GM18526 (cell line): ENCODE measurements around the gene NFE2L2.

ENCODE experiments used
- POLR2A ChIP-seq: IDR thresholded peaks from 3 replicates; pipeline ENCODE4 v1.6.1; 2011; ENCODE audit not compliant: insufficient read length; ENCODE audit errors: extremely low read depth

Gene NFE2L2

DNA sequence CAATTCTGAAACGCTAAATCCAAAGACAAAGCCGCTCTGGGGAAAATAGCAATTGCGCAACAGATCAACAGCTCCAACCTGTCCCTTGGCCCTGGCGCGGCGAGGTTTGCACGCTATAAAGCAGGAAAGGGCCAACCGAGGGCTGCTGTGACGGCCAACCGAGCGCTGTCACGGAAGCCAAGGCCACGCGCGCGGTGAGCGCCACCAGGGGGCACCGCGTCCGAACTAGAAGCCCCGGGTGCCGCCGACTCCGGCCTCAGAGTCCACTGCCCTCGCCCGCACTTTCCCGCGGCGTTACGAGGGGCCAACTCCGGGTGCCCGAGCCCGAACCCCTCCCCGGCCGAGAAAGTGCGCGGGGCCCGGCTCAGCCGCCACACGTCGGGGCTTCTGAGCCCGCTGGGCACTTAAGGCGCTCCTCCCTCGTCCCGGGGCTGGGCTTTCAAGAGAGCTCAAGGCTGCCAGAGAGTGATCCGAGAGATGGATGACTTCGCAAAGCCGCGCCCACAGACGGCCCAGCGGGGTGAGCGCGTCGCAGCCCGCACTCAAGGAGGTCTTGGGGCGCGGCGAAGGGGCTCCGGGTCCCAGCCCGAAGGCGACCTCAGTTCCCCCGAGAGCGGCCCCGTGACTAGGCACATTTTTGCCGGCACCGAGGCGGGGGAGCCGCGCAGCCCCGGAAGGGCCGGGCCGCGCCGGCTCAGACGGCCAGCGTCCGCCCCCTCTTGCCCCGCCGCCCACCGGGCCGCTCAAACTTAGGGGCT is 897 bp downstream of the NFE2L2 start:
- peak; percentile 58 for TF ChIP-seq POLR2A

DNA sequence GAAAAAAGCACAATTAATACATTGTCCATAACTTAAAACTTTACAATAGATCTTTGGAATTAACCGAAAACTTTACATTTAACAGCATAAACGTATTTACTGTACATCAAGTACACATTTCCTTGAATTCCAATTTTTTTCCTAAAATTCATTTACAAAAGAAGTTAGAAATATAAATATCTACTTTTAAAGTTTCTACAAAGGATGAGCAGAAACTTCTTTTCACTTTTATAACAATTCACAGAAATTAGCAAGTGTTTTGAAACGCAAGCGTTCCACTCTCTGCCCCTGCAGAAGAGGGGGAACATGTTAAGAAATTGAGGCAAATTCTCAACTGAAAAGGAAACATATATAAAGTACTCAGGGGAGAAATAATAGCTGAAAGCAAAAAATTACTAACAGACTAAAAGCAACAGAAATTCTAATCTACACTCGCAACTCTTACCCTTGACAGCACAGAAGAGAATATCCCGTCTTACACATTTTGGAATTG is 1.5 kb downstream of the NFE2L2 start:
- no peak for TF ChIP-seq POLR2A

DNA sequence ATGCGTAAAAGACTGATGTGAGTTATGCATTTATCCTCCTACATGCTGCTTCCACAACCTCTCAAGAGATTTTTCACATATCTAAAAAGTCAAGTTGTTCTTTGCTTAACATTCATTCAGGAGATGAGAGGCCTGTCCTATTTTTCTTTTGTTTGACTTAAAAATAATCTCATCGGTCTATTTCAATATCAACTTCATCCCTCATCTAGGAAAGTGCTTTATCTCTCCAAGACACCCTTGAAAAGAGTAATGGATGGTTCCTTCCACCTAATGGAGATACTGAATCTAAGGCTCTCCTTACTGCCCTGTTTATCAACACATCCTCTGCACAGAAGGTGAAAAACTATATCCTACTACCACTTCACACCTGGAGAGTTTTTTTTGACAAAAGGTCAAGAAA is 2.4 kb downstream of the NFE2L2 start:
- no peak for TF ChIP-seq POLR2A

DNA sequence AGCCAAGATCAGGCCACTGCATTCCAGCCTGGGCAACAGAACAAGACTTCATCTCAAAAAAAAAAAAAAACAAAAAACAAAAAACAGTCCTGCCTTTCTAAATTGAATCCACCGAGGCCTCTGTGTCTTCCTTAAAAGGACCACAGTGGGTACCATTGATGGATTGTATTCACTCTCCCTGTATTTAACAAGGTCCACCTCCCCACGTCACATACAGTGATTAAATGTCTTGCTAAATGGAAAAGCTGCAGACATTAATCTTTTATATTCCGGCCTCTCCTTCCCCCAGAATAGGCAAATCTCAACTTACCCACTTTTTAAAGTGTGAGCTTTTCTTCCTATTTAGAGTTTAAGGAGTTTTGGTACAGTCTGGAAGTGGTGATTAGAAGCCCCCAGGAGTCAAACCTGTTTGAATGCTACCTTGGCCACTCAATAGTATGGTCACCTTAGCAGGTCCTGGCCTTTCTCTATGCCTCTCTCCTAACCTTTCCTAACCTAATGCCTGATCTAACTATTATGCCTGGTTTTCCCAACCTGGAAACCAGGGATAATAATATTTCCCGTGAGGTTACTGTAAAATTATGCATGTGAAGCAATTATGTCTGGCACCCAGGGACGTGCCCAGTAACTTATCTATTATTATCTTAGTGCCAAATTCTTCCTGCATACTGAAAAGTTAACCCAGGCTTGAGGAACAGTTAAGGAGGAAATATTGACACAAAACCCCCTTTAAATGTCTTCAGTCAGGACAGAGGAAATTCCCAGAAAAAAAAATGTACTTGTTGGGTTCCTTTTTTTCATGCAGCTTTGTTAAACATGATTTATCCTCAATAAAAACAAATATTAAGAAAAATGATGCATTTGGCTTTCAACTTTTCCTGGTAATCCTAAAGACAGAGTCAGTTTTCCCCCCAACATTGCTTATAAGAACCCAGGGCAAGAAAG is 3.1 kb downstream of the NFE2L2 start:
- no peak for TF ChIP-seq POLR2A

DNA sequence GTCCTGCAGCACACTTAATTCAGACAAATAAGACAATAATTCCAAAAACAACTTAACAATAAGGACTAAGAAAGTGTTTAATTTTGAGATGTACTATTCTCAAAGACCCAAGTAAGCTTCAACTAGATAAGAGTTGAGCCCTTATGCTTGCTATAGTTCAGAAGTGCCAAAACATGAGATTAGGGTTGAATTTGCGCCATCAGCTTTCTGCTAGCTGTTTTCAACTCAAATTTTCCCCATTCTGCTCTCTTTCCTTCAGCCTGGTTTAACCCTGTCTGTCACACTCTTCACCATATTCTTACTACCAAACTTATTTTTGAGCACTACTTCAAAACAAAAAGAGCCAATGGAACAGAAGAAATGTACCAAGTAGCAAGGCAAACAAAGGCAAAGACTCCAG is 4.1 kb downstream of the NFE2L2 start:
- no peak for TF ChIP-seq POLR2A

DNA sequence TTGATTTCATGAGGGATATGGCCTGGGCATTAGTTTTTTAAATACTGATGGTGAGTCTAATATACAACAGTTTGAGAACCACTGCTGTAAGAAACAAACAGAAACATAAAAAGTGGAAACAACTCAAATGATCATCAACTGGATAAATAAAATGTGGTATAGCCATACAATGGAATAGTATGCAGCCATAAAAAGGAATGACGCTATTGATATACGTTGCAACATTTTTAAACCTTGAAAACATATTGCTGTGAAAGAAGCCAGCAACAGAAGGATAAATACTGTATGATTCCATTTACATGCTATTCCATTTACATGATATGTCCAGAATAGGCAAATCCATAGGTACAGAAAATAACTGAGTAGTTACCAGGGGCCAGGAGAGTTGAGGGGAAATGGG is 6.5 kb downstream of the NFE2L2 start:
- no peak for TF ChIP-seq POLR2A

DNA sequence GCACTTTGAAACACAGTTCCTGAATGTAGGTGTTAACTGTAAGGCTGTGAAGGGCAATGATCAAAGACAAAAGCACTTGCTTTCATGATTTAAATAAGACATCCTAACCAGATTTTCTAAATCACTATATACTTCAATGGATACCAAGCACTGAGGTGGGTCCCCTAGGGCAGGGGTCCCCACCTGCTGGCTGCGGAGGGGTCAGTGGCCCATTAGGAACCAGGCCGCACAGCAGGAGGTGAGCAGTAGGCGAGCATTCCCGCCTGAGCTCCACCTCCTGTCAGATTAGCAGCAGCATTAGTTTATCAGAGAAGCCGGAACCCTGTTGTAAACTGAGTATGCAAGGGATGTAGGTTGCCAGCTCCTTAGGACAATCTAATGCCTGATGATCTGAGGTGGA is 7.1 kb downstream of the NFE2L2 start:
- no peak for TF ChIP-seq POLR2A

DNA sequence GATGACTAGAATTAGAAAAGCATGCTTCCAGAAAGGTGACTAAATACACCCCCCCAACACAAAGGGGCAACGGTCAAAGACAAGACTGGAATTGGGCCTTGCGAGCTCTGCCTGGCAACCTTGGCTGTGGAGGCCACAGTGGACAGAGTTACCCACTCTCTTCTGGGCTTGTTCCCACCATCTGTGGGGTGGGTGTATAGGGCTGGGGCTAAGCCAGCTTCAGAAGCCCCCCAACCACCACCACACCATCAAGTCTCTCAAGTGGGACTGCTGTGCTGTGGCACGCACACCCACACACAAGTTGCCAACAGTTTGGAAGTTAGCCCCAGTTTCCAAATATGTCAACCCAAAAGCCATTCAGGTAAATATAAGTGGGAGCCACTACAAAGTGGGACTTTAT is 7.8 kb downstream of the NFE2L2 start:
- no peak for TF ChIP-seq POLR2A

DNA sequence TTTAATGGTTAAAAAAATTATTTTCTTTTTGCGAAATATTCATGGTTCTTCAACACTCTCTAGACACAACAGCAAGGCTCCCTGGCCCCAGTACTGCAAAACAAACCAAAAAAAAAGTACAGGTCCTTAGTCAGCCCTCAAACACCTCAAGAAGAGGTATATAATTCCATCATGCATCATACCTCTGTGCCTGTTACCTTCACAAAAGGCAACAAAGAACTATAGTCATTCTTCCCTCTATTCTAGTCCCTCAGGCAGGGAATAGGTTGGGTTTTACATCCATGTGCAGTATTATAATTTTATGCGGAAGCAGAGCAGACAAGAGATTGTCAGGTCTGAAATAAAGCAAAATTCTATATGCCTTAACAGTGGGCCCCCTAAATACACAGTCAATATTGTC is 8.5 kb downstream of the NFE2L2 start:
- TF ChIP-seq POLR2A, result no peak

DNA sequence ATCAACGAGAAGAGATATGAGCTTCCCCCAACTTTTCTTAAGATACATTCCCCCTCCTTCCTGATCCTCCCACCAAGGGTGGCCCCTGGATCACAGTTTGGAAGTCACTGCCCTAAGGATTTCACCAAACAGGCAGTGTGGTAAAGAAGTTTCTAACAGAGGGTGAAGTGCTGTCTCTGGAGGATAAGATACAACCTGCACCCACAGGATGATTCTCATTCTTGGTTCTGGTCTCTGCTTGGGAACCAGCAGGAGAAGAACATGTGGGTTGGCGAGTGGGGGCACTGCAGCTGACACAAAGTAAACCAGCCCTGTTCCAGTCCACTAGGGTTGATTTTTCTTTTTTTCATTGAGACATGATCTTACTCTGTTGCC is 9.3 kb downstream of the NFE2L2 start:
- TF ChIP-seq POLR2A, result no peak

DNA sequence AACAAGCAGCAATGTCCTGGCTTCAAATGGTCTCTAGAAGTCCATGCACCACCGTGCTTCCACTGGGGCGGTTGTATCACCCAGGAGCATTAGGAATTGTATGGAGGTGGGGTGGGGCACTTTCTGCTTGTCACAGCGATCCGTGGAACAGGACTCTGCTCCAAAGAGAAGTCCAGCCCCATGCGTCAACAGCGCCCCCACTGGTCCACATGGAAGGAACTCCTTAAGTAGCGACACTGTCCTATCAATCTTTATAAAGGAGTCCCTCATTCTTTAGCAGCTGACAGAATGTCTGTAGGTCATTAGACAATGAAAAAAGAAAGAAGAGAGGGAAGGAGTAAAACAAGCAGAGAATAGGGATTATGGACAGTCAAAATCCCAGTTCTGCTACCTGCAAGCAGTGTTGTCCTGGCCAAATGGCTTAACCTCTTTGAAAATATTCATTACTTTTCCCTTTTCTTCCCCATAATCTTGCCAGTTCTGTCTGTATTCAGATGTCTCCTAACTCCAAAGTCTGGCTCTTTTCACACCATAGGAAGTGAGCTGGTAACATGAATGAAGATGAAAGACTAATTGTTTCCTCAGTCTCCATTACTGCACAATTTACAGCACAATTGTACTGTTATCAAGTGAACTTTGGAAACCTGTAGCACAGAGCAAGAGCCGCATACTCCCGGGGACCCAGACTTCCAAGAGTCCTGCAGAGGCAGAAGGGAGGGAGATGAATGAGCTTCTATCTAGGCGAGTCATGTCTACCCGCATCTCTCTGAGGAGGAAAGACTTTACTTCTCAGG is 9.9 kb downstream of the NFE2L2 start:
- no peak for TF ChIP-seq POLR2A

DNA sequence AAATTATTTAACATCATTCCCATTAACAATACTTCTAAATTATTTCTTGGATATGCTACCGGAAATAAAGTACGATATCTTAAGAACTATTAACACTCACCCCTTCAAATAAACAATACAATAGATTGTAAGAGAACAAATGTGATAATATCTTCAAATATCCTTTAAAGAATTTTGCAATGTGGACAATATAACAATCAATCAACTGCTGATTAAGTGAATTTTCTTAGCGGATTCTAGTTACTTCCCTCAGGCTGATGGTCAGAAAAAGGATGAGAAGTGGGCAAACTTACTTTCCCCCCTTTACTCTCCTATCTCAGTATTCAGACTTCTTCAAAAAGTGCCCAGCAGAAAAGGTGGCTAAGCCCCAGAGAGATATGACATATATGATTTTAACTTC is 10.8 kb downstream of the NFE2L2 start:
- TF ChIP-seq POLR2A, result no peak

DNA sequence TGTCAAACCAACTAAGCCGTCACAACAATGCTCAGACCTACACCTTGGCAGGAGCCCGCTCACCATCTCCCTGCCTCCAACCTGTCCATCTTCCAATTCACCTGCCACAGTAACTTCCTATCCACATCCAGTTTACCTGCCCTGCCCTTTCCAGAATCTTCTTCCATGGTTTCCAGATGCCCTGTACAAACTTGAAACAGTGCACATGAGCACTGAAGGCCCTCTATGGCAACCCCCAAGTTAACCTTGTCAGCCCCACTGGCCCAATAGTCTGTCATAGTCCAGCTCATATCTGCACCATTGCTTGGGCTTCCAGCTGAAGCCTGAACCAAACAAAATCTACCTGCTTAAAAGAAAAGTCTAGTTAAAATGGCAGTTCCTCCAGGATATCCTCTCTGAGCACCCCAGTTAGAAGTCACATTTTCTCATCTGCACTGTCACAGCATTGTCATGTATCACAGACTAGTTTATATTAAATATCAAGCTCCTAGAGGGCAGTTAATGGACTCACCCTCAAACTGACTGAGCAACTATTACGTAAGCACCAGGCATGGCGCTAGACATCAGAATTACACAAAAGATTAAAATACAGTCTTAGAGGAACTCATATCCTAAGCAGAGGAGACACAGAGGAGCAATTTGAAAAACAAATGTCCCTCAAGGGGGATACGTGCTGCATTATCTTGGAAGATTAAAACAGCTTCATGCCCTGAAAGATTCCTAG is 11.6 kb downstream of the NFE2L2 start:
- no peak for TF ChIP-seq POLR2A

DNA sequence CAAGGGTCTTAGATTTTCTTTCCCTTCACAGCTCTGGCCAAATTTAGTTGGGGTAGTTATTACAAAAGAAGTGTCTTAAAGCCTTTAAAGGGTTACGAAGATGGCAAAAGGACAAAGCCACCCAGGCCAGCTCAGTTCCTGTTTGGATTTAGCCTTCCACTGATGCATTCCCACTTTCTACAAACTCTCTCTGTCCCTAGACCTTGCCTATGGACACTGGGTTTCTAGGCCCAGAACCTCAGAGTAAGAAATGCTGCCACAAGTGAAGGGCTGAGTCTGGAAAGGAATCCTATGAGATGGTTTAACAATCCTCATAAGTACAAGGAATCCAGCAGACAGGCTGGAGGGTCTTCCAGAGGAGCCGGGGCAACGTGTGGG is 13.4 kb downstream of the NFE2L2 start:
- no peak for TF ChIP-seq POLR2A

DNA sequence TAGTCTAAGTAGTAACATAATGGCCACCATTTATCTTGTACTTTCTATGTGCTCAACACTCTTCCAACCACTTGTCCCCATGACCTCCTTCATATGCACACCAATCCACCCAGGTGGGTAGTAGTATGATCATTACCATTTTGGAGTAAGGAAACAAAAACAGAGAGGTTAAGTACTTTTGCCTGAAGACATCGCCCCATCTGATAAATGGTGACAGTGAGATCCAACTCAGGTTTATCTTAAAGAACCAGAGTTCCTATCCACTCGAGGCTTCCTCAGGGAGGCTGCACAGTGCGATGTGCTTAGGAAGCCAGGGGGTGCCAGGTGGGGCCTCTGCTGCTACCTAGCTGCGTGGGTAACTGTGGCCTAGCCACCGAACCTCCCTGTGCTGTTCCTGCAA is 14.1 kb downstream of the NFE2L2 start:
- no peak for TF ChIP-seq POLR2A
